Psoas muscle (tissue), 8 donors: Measurements from ENCODE around the gene SHE. TPM values are rescaled to one million over a fixed set of nuclear protein-coding genes. Genes with fewer than 3 reads are reported as not detected.

Experiments used
- ATAC-seq, 4 donors: fragments of 200-7000 bp; cut with Tn5 transposase; one replicate each; pipeline ENCODE4 v1.9.1; 2020; ENCODE audit warnings: moderate library complexity in 3 of 4, mild to moderate bottlenecking in 2 of 4
- DNase-seq, 2 donors: peaks; one replicate each; pipeline ENCODE4 v3.0.0-alpha.2; 2020
- H3K27ac ChIP-seq: fragments of 200-600 bp; one replicate; pipeline ENCODE4 v1.8.0; 2022
- H3K27me3 ChIP-seq, 3 donors: fragments of 200-600 bp in 1 of 3; one replicate each; pipeline versions ENCODE4 v1.6.1 to v1.8.0; 2013 to 2022; ENCODE audit warnings: low read length in 2 of 3, mild to moderate bottlenecking in 2 of 3, moderate library complexity in 1 of 3; ENCODE audit not compliant: insufficient read depth in 3 of 3
- H3K36me3 ChIP-seq, 2 donors: fragments of 200-600 bp in 1 of 2; one replicate each; pipeline versions ENCODE4 v1.6.1 to v1.8.0; 2013 to 2022; ENCODE audit warnings: low read depth in 1 of 2, mild to moderate bottlenecking in 1 of 2, moderate library complexity in 1 of 2; ENCODE audit not compliant: insufficient read depth in 1 of 2
- H3K4me1 ChIP-seq: fragments of 200-600 bp; one replicate; pipeline ENCODE4 v1.8.0; 2022
- H3K4me3 ChIP-seq: fragments of 200-600 bp; one replicate; pipeline ENCODE4 v1.8.0; 2022; ENCODE audit warnings: mild to moderate bottlenecking
- H3K9me3 ChIP-seq: fragments of 200-600 bp; one replicate; pipeline ENCODE4 v1.8.0; 2022
- CTCF ChIP-seq: fragments of 200-600 bp; IDR thresholded peaks from one replicate; pipeline ENCODE4 v1.8.0; 2022; ENCODE audit warnings: antibody characterized with exemption
- WGBS, 3 donors: extraction: QIAGEN DNeasy Blood & Tissue Kit; methylation state at CpG; one replicate each; pipeline versions ENCODE4 v1.1.6 to v1.1.7; 2013; 5-methylcytosine and 5-hydroxymethylcytosine counted together
- intact Hi-C, 2 donors: fragments of 100-400 bp; cut with DNase I; formaldehyde crosslinking; loops; one replicate each; pipeline versions ENCODE4 v1.11.0 to v1.14.2; 2022
- polyA plus RNA-seq, 3 donors: library from polyadenylated mRNA; stranded (reverse); fragments of 200-250 nt; gene quantifications; one replicate each; pipeline ENCODE4 v1.2.3, GENCODE V29; 2013
- total RNA-seq, 4 donors: library from RNA; stranded (reverse); fragmentation: NEBNext Ultra II Directional in 2 of 4; extraction: Animal tissue kit (Norgen Biotek cat#: 25700) in 2 of 4; gene quantifications; one replicate each; pipeline versions ENCODE4 v1.2.1 to v1.2.4, GENCODE V29; 2021 to 2023
- donor health status: healthy with polysubstance abuse.
- donor health status: DM: no; HTN: no; CAD: no; lungs with moderate emphysema.
- donor health status: Bipolar disorder and iron deficiency.
- donor health status: healthy.
- donor health status: DM: yes; HTN: yes; CAD: no.
- donor health status: DM: no; HTN: no; CAD: no.
- donor health status: DM: no; HTN: no; CAD: no.
- donor health status: DM: yes; HTN: yes; CAD: no.

The SHE gene
- total and polyA plus RNA-seq, 7 donors, result 4.0 to 7.4 (median 6.2) TPM

GRCh38 chr1:154502744-154503115, 518 bp upstream of the SHE start:
- peaks cover 3 to 68% (median 16%) of the 10 kb centered on the region in 3 donors for H3K27me3 ChIP-seq
- DNase-seq, result peak in 1 of 2 donors; percentile 55
- no peak for TF ChIP-seq CTCF
- no peaks in the 10 kb centered on the region for H3K4me1 ChIP-seq
- 13 to 16% (median 15%) methylated on average over 31 to 43 of the region's 43 CpGs for WGBS, 3 donors
- H3K36me3 ChIP-seq, result no peaks in the 10 kb centered on the region
- peaks cover 6% of the 10 kb centered on the region for H3K9me3 ChIP-seq
- peak overlapping the region; percentile 50 for H3K27ac ChIP-seq
- peak overlapping the region; percentile 67 for H3K4me3 ChIP-seq
- intact Hi-C loops, result no loop called here
- ATAC-seq, result peak; percentile 17 to 56 (median 41)

- Histone ChIP-seq H3K4me1 (no peaks in the 10 kb centered on the region), H3K36me3 (no peaks in the 10 kb centered on the region), H3K27me3 (peaks cover 3 to 67% (median 16%) of the 10 kb centered on the region in 3 donors), H3K9me3 (peaks cover 6% of the 10 kb centered on the region), H3K27ac (peak overlapping the region; percentile 50), H3K4me3 (peak overlapping the region; percentile 67)
- peak; percentile 34 to 67 (median 54) for ATAC-seq
- DNase-seq, result peak; percentile 72 to 79
- WGBS, 3 donors, result 1 to 2% (median 1%) methylated on average over 30 to 54 of the region's 54 CpGs
- no peak for TF ChIP-seq CTCF
- intact Hi-C loops, result no loop called here
Observed at GRCh38 chr1:154501423-154502065, 668 bp downstream of the SHE start.

- TF ChIP-seq CTCF, result no peak
- 62 to 74% (median 63%) methylated on average over 8 of the region's 8 CpGs for WGBS, 3 donors
- DNase-seq, result no peak
- intact Hi-C loops, result no loop called here
- H3K36me3 ChIP-seq, result no peaks in the 10 kb centered on the region
- no peaks in the 10 kb centered on the region for H3K4me1 ChIP-seq
- H3K9me3 ChIP-seq, result no peaks in the 10 kb centered on the region
- H3K27ac ChIP-seq, result no peak overlapping the region
- peaks cover 3 to 62% (median 16%) of the 10 kb centered on the region in 3 donors for H3K27me3 ChIP-seq
- peak overlapping the region; percentile 67 for H3K4me3 ChIP-seq
- no peak for ATAC-seq
Observed at GRCh38 chr1:154500533-154500932, 1.7 kb downstream of the SHE start.

- Histone ChIP-seq H3K36me3 (no peaks in the 10 kb centered on the region), H3K9me3 (no peaks in the 10 kb centered on the region), H3K4me3 (peak overlapping the region; percentile 67), H3K4me1 (no peaks in the 10 kb centered on the region), H3K27ac (no peak overlapping the region), H3K27me3 (peaks cover 3 to 54% (median 16%) of the 10 kb centered on the region in 3 donors)
- no peak for TF ChIP-seq CTCF
- ATAC-seq (no peak), DNase-seq (no peak)
- intact Hi-C loops, result no loop called here
- 63 to 73% (median 71%) methylated on average over 1 of the region's 1 CpG for WGBS, 3 donors
Observed at GRCh38 chr1:154499446-154499845, 2.8 kb downstream of the SHE start.
